Subcutaneous abdominal adipose tissue (tissue), 5 donors: ENCODE data around the gene ATOSB.
"Not testable (repeated sequence)": the region's sequence is repeated elsewhere in the genome, so short reads cannot be mapped to it uniquely, and the experiment has no call there.

ENCODE experiments used
- H3K27ac ChIP-seq: one replicate; pipeline ENCODE4 v1.7.0; 2013; ENCODE audit warnings: low read depth, mild to moderate bottlenecking, inconsistent platforms, low read length, moderate library complexity
- H3K27me3 ChIP-seq, 5 donors: one replicate each; pipeline ENCODE4 v1.7.0; 2013; ENCODE audit warnings: low read length in 5 of 5, inconsistent platforms in 1 of 5; ENCODE audit not compliant: control insufficient read depth in 5 of 5, insufficient read depth in 4 of 5
- H3K36me3 ChIP-seq, 5 donors: one replicate each; pipeline ENCODE4 v1.7.0; 2013; ENCODE audit warnings: low read length in 5 of 5; ENCODE audit not compliant: control insufficient read depth in 5 of 5, insufficient read depth in 5 of 5
- H3K4me1 ChIP-seq, 5 donors: one replicate each; pipeline ENCODE4 v1.7.0; 2013; ENCODE audit warnings: low read length in 5 of 5, mild to moderate bottlenecking in 3 of 5, moderate library complexity in 1 of 5; ENCODE audit not compliant: control insufficient read depth in 5 of 5, insufficient read depth in 5 of 5
- H3K4me3 ChIP-seq, 5 donors: one replicate each; pipeline ENCODE4 v1.7.0; 2013; ENCODE audit warnings: low read length in 5 of 5, low read depth in 1 of 5
- H3K9ac ChIP-seq, 5 donors: one replicate each; pipeline ENCODE4 v1.7.0; 2013; ENCODE audit warnings: low read length in 5 of 5, mild to moderate bottlenecking in 4 of 5, moderate library complexity in 3 of 5
- H3K9me3 ChIP-seq, 5 donors: one replicate each; pipeline ENCODE4 v1.7.0; 2013; ENCODE audit warnings: low read length in 5 of 5; ENCODE audit not compliant: control insufficient read depth in 5 of 5
- donor health status: healthy.
- donor health status: healthy.
- donor health status: healthy.
- donor health status: healthy.
- donor health status: healthy.

ATOSB gene

GRCh38 chr9:35152926-35153325 lies 37.3 kb upstream of the ATOSB start:
- Histone ChIP-seq H3K4me1 (no peaks in the 10 kb centered on the region), H3K27ac (no peak overlapping the region), H3K36me3 (no peaks in the 10 kb centered on the region), H3K27me3 (no peaks in the 10 kb centered on the region), H3K9ac (no peak overlapping the region), H3K9me3 (peaks cover 0 to 15% (median 5%) of the 10 kb centered on the region in 5 donors), H3K4me3 (no peak overlapping the region)

DNA sequence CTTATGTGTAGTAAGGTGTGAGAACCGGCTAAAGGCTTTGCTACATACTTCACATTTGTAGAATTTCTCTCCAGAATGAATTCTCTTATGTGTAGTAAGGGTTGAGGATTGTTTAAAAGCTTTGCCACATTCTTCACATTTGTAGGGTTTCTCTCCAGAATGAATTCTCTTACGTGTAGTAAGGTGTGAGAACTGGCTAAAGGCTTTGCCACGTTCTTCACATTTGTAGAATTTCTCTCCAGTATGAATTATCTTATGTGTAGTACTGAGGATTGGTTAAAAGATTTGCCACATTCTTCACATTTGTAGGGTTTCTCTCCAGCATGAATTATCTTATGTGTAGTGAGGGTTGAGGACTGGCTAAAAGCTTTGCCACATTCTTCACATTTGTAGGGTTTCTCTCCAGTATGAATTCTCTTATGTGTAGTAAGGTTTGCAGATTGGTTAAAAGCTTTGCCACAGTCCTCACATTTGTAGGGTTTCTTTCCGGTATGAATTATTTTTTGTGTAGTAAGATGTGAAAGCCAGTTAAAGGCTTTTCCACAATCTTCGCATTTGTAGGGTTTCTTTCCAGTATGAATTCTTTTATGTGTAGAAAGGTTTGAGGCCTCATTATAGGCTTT lies 32.4 kb upstream of the ATOSB start:
- peaks cover 0 to 25% (median 12%) of the 10 kb centered on the region in 5 donors for H3K9me3 ChIP-seq
- not testable (repeated sequence) for H3K36me3 ChIP-seq, H3K4me3 ChIP-seq, H3K4me1 ChIP-seq, H3K27ac ChIP-seq, H3K27me3 ChIP-seq, H3K9ac ChIP-seq

- Histone ChIP-seq H3K4me1 (peaks cover 0 to 4% (median 0%) of the 10 kb centered on the region in 5 donors), H3K4me3 (no peak overlapping the region), H3K27me3 (no peaks in the 10 kb centered on the region), H3K27ac (no peak overlapping the region), H3K9ac (no peak overlapping the region), H3K36me3 (no peaks in the 10 kb centered on the region), H3K9me3 (peaks cover 8 to 25% (median 21%) of the 10 kb centered on the region in 5 donors)
These were observed 26.4 kb upstream of the ATOSB start for GRCh38 chr9:35142037-35142436.

- peaks cover 8 to 21% (median 21%) of the 10 kb centered on the region in 5 donors for H3K9me3 ChIP-seq
- H3K27me3 ChIP-seq, result no peaks in the 10 kb centered on the region
- no peak overlapping the region for H3K9ac ChIP-seq
- H3K27ac ChIP-seq, result no peak overlapping the region
- peaks cover 0 to 8% (median 0%) of the 10 kb centered on the region in 5 donors for H3K4me1 ChIP-seq
- H3K4me3 ChIP-seq, result no peak overlapping the region
- no peaks in the 10 kb centered on the region for H3K36me3 ChIP-seq
These were observed 24.4 kb upstream of the ATOSB start for GRCh38 chr9:35140093-35140492.

DNA sequence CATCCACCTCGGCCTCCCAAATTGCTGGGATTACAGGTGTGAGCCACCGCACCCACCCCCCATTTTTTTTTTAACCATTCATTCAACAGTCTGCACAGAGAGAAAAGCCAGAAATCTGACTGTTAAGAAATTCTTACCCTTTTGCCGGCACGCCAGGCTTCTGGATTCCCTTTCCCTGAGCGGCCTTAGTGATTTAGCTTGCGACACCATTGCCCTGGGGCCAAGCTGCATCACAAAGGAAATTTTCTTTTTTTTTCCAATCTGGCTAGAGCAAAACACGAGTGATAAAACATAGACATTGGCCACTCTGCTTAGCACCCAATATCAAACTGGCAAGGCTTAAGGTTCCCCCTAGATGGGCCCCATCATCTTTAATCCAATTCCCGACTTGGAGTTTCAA lies 21.2 kb upstream of the ATOSB start:
- Histone ChIP-seq H3K27me3 (no peaks in the 10 kb centered on the region), H3K9me3 (peaks cover under 1 to 16% (median 8%) of the 10 kb centered on the region in 5 donors), H3K9ac (no peak overlapping the region), H3K27ac (no peak overlapping the region), H3K36me3 (no peaks in the 10 kb centered on the region), H3K4me1 (peaks cover 0 to 8% (median 0%) of the 10 kb centered on the region in 5 donors), H3K4me3 (no peak overlapping the region)

GRCh38 chr9:35135988-35136387 lies 20.3 kb upstream of the ATOSB start:
- Histone ChIP-seq H3K27me3 (no peaks in the 10 kb centered on the region), H3K4me1 (peaks cover 0 to 8% (median 0%) of the 10 kb centered on the region in 5 donors), H3K4me3 (no peak overlapping the region), H3K27ac (no peak overlapping the region), H3K9me3 (peaks cover 0 to 8% (median 0%) of the 10 kb centered on the region in 5 donors), H3K9ac (no peak overlapping the region), H3K36me3 (no peaks in the 10 kb centered on the region)

- Histone ChIP-seq H3K36me3 (no peaks in the 10 kb centered on the region), H3K9ac (no peak overlapping the region), H3K9me3 (peaks cover 0 to 7% (median 0%) of the 10 kb centered on the region in 5 donors), H3K4me3 (no peak overlapping the region), H3K4me1 (peaks cover 0 to 8% (median 0%) of the 10 kb centered on the region in 5 donors), H3K27me3 (no peaks in the 10 kb centered on the region), H3K27ac (no peak overlapping the region)
These were observed 19.3 kb upstream of the ATOSB start for GRCh38 chr9:35134920-35135319.

- H3K4me3 ChIP-seq, result peak overlapping the region; percentile 65 to 91 (median 86)
- no peaks in the 10 kb centered on the region for H3K36me3 ChIP-seq
- no peaks in the 10 kb centered on the region for H3K27me3 ChIP-seq
- no peaks in the 10 kb centered on the region for H3K9me3 ChIP-seq
- H3K9ac ChIP-seq, result peak overlapping the region; percentile 46 to 78 (median 59)
- peaks cover 8 to 48% (median 41%) of the 10 kb centered on the region in 5 donors for H3K4me1 ChIP-seq
- H3K27ac ChIP-seq, result peak overlapping the region; percentile 81
These were observed 1.4 kb upstream of the ATOSB start for GRCh38 chr9:35116898-35117551.

GRCh38 chr9:35116539-35116897 lies 856 bp upstream of the ATOSB start:
- Histone ChIP-seq H3K36me3 (no peaks in the 10 kb centered on the region), H3K9ac (peak overlapping the region in 4 of 5 donors; percentile 46 to 78 (median 58)), H3K4me1 (peaks cover 8 to 53% (median 46%) of the 10 kb centered on the region in 5 donors), H3K9me3 (no peaks in the 10 kb centered on the region), H3K27ac (peak overlapping the region; percentile 81), H3K27me3 (no peaks in the 10 kb centered on the region), H3K4me3 (peak overlapping the region; percentile 65 to 91 (median 86))

DNA sequence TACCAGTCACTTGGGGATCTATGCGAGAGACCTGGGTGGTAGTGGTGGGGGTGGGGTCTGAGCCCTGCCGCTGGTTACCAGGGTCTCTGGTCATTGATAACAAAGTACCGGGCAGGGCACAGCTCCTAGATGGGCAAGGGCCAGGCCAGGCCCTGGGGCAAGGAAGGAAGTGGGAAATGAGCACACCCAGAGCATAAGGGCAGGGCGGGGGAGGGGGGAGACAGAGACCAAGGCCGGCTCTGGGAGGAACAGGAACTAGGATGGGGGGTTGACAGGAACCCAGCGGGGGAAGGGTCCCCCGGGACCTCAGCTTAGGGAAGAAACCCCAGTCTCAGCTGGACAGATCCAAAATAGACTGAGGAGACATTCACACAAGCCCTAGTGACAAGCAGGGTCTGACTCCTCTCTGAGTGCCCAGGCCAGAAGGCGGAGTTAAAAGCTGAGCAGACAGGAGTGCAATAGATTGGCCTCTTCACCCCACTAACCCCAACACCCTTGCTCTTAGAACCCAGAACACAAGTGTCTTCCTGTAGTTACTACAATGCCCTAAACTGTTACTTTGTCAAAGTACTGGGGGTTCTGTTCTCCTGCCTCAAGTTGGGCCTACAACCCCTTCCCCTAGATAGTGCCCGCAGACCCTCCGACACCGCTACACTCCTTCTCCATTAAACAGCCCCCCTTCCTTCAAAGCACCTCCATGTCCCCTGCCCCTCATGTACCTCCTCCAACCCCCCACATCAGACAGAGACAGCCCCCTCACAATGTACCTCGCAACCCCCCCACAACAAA lies 628 bp downstream of the ATOSB start:
- H3K27ac ChIP-seq, result peak overlapping the region; percentile 81
- H3K4me1 ChIP-seq, result peaks cover 13 to 65% (median 58%) of the 10 kb centered on the region in 5 donors
- H3K36me3 ChIP-seq, result no peaks in the 10 kb centered on the region
- no peaks in the 10 kb centered on the region for H3K9me3 ChIP-seq
- peak overlapping the region; percentile 68 to 87 (median 76) for H3K9ac ChIP-seq
- H3K27me3 ChIP-seq, result no peaks in the 10 kb centered on the region
- H3K4me3 ChIP-seq, result peak overlapping the region; percentile 83 to 96 (median 90)
